Hematopoietic multipotent progenitor cell (in vitro differentiated cells): ENCODE measurements around the gene RBSN. TPM values are rescaled to one million over a fixed set of nuclear protein-coding genes. Genes with fewer than 3 reads are reported as not detected.

Experiments
- DNase-seq, 3 donors: peaks; one replicate each; pipeline ENCODE4 v3.0.0-alpha.2; 2011 to 2015; ENCODE audit warnings: low read depth in 2 of 3, low spot score in 2 of 3
- total RNA-seq: library from RNA; depleted of rRNA; stranded (reverse); fragments of >200 nt; gene quantifications from one replicate; pipeline ENCODE4 v1.2.3, GENCODE V29; 2012

RBSN gene
- total RNA-seq, 1 donor, result 12.4 TPM

GRCh38 chr3:15023719-15024118 is 75.2 kb downstream of the RBSN start:
- no peak for DNase-seq

- no peak for DNase-seq
These were observed 75.7 kb downstream of the RBSN start for GRCh38 chr3:15023249-15023648.

Other genes starting within 250 kb of the RBSN start
- gene NR2C2, start 151.6 kb downstream of the RBSN start, total RNA-seq, result 36.6 TPM
- 21.3 TPM for gene MRPS25, start 33.8 kb downstream of the RBSN start, total RNA-seq
- 25.6 TPM for gene CAPN7, start 107.1 kb upstream of the RBSN start, total RNA-seq
- gene SH3BP5, start 233.4 kb upstream of the RBSN start, total RNA-seq, result 4.6 TPM